Suprapubic skin (tissue), 3 donors: ENCODE results near the gene HIP1.
"Not testable (repeated sequence)": the region's sequence is repeated elsewhere in the genome, so short reads cannot be mapped to it uniquely, and the experiment has no call there.

Experiments
- CTCF ChIP-seq, 2 donors: fragments of 200-600 bp in 1 of 2; fragments of 450-650 bp in 1 of 2; sonication (generic) in 1 of 2; IDR thresholded peaks; one replicate each; pipeline ENCODE4 v1.5.1; 2016 to 2019; ENCODE audit warnings: antibody characterized with exemption in 2 of 2, mild to moderate bottlenecking in 1 of 2, moderate library complexity in 1 of 2
- POLR2AphosphoS5 ChIP-seq, 3 donors: sonication (generic); formaldehyde crosslinking; IDR thresholded peaks; one replicate each; pipeline ENCODE4 v1.6.1; 2017; ENCODE audit warnings: antibody characterized with exemption in 3 of 3

DNA sequence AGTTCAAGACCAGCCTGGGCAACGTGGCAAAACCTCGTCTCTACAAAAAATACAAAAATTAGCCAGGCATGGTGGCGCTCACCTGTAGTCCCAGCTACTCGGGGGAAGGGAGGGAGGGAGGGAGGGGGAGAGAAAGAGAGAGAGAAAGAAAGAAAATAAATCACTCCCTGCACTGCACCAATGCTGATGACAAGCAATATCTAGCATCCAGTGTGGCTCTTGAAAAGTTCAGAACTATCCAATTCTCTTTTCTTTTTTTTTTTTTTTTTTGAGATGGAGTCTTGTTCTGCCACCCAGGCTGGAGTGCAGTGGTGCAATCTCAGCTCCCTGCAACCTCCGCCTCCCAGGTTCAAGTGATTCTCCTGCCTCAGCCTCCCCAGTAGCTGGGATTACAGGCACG, 45.1 kb downstream of the HIP1 start:
- TF ChIP-seq CTCF, POLR2AphosphoS5 (IDR thresholded peaks at IDR 0.05): not testable (repeated sequence)
